Activated T-cell treated with anti-CD3 and anti-CD28 coated beads for 4 hours (primary cell): ENCODE data around the gene GAB2.
"Not testable (repeated sequence)": the region's sequence is repeated elsewhere in the genome, so short reads cannot be mapped to it uniquely, and the experiment has no call there.

Source experiments
- DNase-seq: peaks from one replicate; pipeline ENCODE4 v3.0.0-alpha.2; 2020

GAB2 gene

GRCh38 chr11:78417175-78417887 is at the start of gene GAB2:
Gene GAB2 (minus strand): TSS chr11:78417820. CDS start chr11:78417720, 100 bp downstream.
- no peak for DNase-seq

GRCh38 chr11:78467370-78467769 is 49.8 kb upstream of the GAB2 start:
- DNase-seq: no peak

- DNase-seq: no peak
Measured at GRCh38 chr11:78465169-78465942, 47.7 kb upstream of the GAB2 start.

- not testable (repeated sequence) for DNase-seq
Measured at GRCh38 chr11:78464787-78465168, 47.2 kb upstream of the GAB2 start.

- DNase-seq: no peak
Measured at GRCh38 chr11:78460471-78460870, 42.9 kb upstream of the GAB2 start.

- no peak for DNase-seq
Measured at GRCh38 chr11:78459738-78460137, 42.1 kb upstream of the GAB2 start.

- DNase-seq: no peak
Measured at GRCh38 chr11:78457448-78457847, 39.8 kb upstream of the GAB2 start.

GRCh38 chr11:78453140-78453935 is 35.7 kb upstream of the GAB2 start:
- no peak for DNase-seq

- DNase-seq: no peak
Measured at GRCh38 chr11:78451371-78452150, 33.9 kb upstream of the GAB2 start.

GRCh38 chr11:78450866-78451265 is 33.2 kb upstream of the GAB2 start:
- no peak for DNase-seq

GRCh38 chr11:78449866-78450265 is 32.2 kb upstream of the GAB2 start:
- no peak for DNase-seq

- DNase-seq: no peak
Measured at GRCh38 chr11:78446210-78446609, 28.6 kb upstream of the GAB2 start.

GRCh38 chr11:78444726-78445125 is 27.1 kb upstream of the GAB2 start:
- DNase-seq: no peak

GRCh38 chr11:78441956-78442355 is 24.3 kb upstream of the GAB2 start:
- DNase-seq: no peak

GRCh38 chr11:78438298-78438975 is 20.8 kb upstream of the GAB2 start:
- DNase-seq: no peak

- DNase-seq: no peak
Measured at GRCh38 chr11:78432956-78433355, 15.3 kb upstream of the GAB2 start.

- DNase-seq: no peak
Measured at GRCh38 chr11:78432058-78432515, 14.5 kb upstream of the GAB2 start.

- no peak for DNase-seq
Measured at GRCh38 chr11:78429660-78430059, 12.0 kb upstream of the GAB2 start.

GRCh38 chr11:78429209-78429608 is 11.6 kb upstream of the GAB2 start:
- no peak for DNase-seq

GRCh38 chr11:78428773-78429172 is 11.2 kb upstream of the GAB2 start:
- DNase-seq: no peak

GRCh38 chr11:78428266-78428636 is 10.6 kb upstream of the GAB2 start:
- no peak for DNase-seq

GRCh38 chr11:78427615-78428265 is 10.1 kb upstream of the GAB2 start:
- no peak for DNase-seq
